ENCODE results near the gene SCG2.

Gene SCG2

GRCh38 chr2:223643309-223643708 is 41.1 kb upstream of the SCG2 start:
- no peak for TF ChIP-seq CTCF (IDR thresholded peaks at IDR 0.05; ENCODE audit: control insufficient read depth, insufficient read depth, low read depth, low read length, missing control alignments)
- DNase-seq (ENCODE audit: low read depth), result no peak
- no peak overlapping the region for H3K4me3 ChIP-seq (ENCODE audit: control insufficient read depth, low read depth, low read length)

GRCh38 chr2:223642506-223642905 is 40.3 kb upstream of the SCG2 start:
- no peak for DNase-seq (ENCODE audit: low read depth)
- TF ChIP-seq CTCF (IDR thresholded peaks at IDR 0.05; ENCODE audit: control insufficient read depth, insufficient read depth, low read depth, low read length, missing control alignments), result no peak
- H3K4me3 ChIP-seq (ENCODE audit: control insufficient read depth, low read depth, low read length), result no peak overlapping the region

GRCh38 chr2:223641082-223641481 is 38.9 kb upstream of the SCG2 start:
- TF ChIP-seq CTCF (IDR thresholded peaks at IDR 0.05; ENCODE audit: control insufficient read depth, insufficient read depth, low read depth, low read length, missing control alignments), result no peak
- no peak overlapping the region for H3K4me3 ChIP-seq (ENCODE audit: control insufficient read depth, low read depth, low read length)
- DNase-seq (ENCODE audit: low read depth), result no peak

GRCh38 chr2:223635080-223635479 is 32.9 kb upstream of the SCG2 start:
- TF ChIP-seq CTCF (IDR thresholded peaks at IDR 0.05; ENCODE audit: control insufficient read depth, insufficient read depth, low read depth, low read length, missing control alignments), result no peak
- H3K4me3 ChIP-seq (ENCODE audit: control insufficient read depth, low read depth, low read length), result no peak overlapping the region
- DNase-seq (ENCODE audit: low read depth), result no peak

- no peak for DNase-seq (ENCODE audit: low read depth)
- H3K4me3 ChIP-seq (ENCODE audit: control insufficient read depth, low read depth, low read length), result no peak overlapping the region
- TF ChIP-seq CTCF (IDR thresholded peaks at IDR 0.05; ENCODE audit: control insufficient read depth, insufficient read depth, low read depth, low read length, missing control alignments), result no peak
Observed at GRCh38 chr2:223634238-223634637, 32.1 kb upstream of the SCG2 start.

- H3K4me3 ChIP-seq (ENCODE audit: control insufficient read depth, low read depth, low read length), result no peak overlapping the region
- no peak for DNase-seq (ENCODE audit: low read depth)
- no peak for TF ChIP-seq CTCF (IDR thresholded peaks at IDR 0.05; ENCODE audit: control insufficient read depth, insufficient read depth, low read depth, low read length, missing control alignments)
Observed at GRCh38 chr2:223633656-223634055, 31.5 kb upstream of the SCG2 start.

GRCh38 chr2:223632826-223633225 is 30.7 kb upstream of the SCG2 start:
- no peak for TF ChIP-seq CTCF (IDR thresholded peaks at IDR 0.05; ENCODE audit: control insufficient read depth, insufficient read depth, low read depth, low read length, missing control alignments)
- no peak for DNase-seq (ENCODE audit: low read depth)
- no peak overlapping the region for H3K4me3 ChIP-seq (ENCODE audit: control insufficient read depth, low read depth, low read length)

Measured in AG09309 (cell line).